SU-DHL-6 (cell line): ENCODE results near the gene DLEU7.

Experiments
- EZH2phosphoT487 ChIP-seq: fragments of 200-600 bp; sonication (generic), shearing (Covaris generic); conservative IDR thresholded peaks from 2 replicates; pipeline ENCODE4 v1.6.1; 2018; ENCODE audit warnings: mild to moderate bottlenecking, antibody characterized with exemption, low read length, moderate library complexity, mixed read lengths
- TF ChIP-seq, protein P1 (sequence below): fragments of 200-600 bp; sonication (generic); IDR thresholded peaks from one replicate; pipeline ENCODE4 v1.5.1; 2017; ENCODE audit warnings: antibody characterized with exemption, mild to moderate bottlenecking, low read length, moderate library complexity; ENCODE audit not compliant: insufficient read depth, poor library complexity, severe bottlenecking

DNA sequence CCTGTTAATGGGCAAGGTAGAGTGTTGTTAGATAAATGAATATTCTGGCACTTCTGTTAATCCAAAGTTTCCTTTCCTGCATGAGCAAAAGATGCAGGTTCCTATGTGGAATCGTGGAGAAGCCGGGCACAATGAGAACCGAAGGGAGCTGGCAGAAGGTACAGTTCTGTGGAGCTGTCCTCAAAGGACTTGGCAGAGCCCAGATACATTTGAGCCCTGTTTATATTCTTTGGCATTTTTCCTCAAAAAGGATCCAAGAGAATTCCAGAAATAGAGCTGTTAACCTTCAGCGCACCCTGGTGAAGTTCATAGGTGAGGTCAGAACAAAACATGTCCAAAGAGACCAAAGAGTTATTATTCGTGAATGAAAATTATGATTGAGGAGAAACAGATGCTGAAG is 4.0 kb upstream of the DLEU7 start:
- TF ChIP-seq, protein P1, sequence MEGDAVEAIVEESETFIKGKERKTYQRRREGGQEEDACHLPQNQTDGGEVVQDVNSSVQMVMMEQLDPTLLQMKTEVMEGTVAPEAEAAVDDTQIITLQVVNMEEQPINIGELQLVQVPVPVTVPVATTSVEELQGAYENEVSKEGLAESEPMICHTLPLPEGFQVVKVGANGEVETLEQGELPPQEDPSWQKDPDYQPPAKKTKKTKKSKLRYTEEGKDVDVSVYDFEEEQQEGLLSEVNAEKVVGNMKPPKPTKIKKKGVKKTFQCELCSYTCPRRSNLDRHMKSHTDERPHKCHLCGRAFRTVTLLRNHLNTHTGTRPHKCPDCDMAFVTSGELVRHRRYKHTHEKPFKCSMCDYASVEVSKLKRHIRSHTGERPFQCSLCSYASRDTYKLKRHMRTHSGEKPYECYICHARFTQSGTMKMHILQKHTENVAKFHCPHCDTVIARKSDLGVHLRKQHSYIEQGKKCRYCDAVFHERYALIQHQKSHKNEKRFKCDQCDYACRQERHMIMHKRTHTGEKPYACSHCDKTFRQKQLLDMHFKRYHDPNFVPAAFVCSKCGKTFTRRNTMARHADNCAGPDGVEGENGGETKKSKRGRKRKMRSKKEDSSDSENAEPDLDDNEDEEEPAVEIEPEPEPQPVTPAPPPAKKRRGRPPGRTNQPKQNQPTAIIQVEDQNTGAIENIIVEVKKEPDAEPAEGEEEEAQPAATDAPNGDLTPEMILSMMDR: no peak
- TF ChIP-seq EZH2phosphoT487: no peak
